Measurements from ENCODE around the gene H1-8. TPM values are rescaled to one million over a fixed set of nuclear protein-coding genes. Genes with fewer than 3 reads are reported as not detected.

Gene H1-8
- total RNA-seq, 1 donor from 2014 or later: not detected

GRCh38 chr3:129563332-129563731 is 20.4 kb downstream of the H1-8 start:
- H3K27me3 ChIP-seq (ENCODE audit: control insufficient read depth, insufficient read depth, low read length): no peaks in the 10 kb centered on the region
- no peak for TF ChIP-seq CTCF (IDR thresholded peaks at IDR 0.05; ENCODE audit: insufficient read depth, low read length, severe bottlenecking)
- no peaks in the 10 kb centered on the region for H3K36me3 ChIP-seq (ENCODE audit: control insufficient read depth, insufficient read depth, low read length)
- FAIRE-seq (no peak), DNase-seq (ENCODE audit: low read depth) (no peak)
- H3K4me3 ChIP-seq (ENCODE audit: low read depth, low read length): no peak overlapping the region

- DNase-seq (ENCODE audit: low read depth) (no peak), FAIRE-seq (no peak)
- H3K27me3 ChIP-seq (ENCODE audit: control insufficient read depth, insufficient read depth, low read length): no peaks in the 10 kb centered on the region
- no peak overlapping the region for H3K4me3 ChIP-seq (ENCODE audit: low read depth, low read length)
- H3K36me3 ChIP-seq (ENCODE audit: control insufficient read depth, insufficient read depth, low read length): no peaks in the 10 kb centered on the region
- no peak for TF ChIP-seq CTCF (IDR thresholded peaks at IDR 0.05; ENCODE audit: insufficient read depth, low read length, severe bottlenecking)
Observed at GRCh38 chr3:129563850-129564535, 21.0 kb downstream of the H1-8 start.

- TF ChIP-seq CTCF (IDR thresholded peaks at IDR 0.05; ENCODE audit: insufficient read depth, low read length, severe bottlenecking): no peak
- H3K27me3 ChIP-seq (ENCODE audit: control insufficient read depth, insufficient read depth, low read length): no peaks in the 10 kb centered on the region
- FAIRE-seq (no peak), DNase-seq (ENCODE audit: low read depth) (no peak)
- H3K4me3 ChIP-seq (ENCODE audit: low read depth, low read length): no peak overlapping the region
- no peaks in the 10 kb centered on the region for H3K36me3 ChIP-seq (ENCODE audit: control insufficient read depth, insufficient read depth, low read length)
Observed at GRCh38 chr3:129564981-129565644, 22.1 kb downstream of the H1-8 start.

GRCh38 chr3:129565902-129566301 is 22.9 kb downstream of the H1-8 start:
- H3K4me3 ChIP-seq (ENCODE audit: low read depth, low read length): no peak overlapping the region
- H3K27me3 ChIP-seq (ENCODE audit: control insufficient read depth, insufficient read depth, low read length): no peaks in the 10 kb centered on the region
- no peaks in the 10 kb centered on the region for H3K36me3 ChIP-seq (ENCODE audit: control insufficient read depth, insufficient read depth, low read length)
- DNase-seq (ENCODE audit: low read depth) (no peak), FAIRE-seq (no peak)
- TF ChIP-seq CTCF (IDR thresholded peaks at IDR 0.05; ENCODE audit: insufficient read depth, low read length, severe bottlenecking): no peak

- no peak overlapping the region for H3K4me3 ChIP-seq (ENCODE audit: low read depth, low read length)
- H3K27me3 ChIP-seq (ENCODE audit: control insufficient read depth, insufficient read depth, low read length): no peaks in the 10 kb centered on the region
- TF ChIP-seq CTCF (IDR thresholded peaks at IDR 0.05; ENCODE audit: insufficient read depth, low read length, severe bottlenecking): no peak
- no peak for FAIRE-seq
- no peak for DNase-seq (ENCODE audit: low read depth)
- no peaks in the 10 kb centered on the region for H3K36me3 ChIP-seq (ENCODE audit: control insufficient read depth, insufficient read depth, low read length)
Observed at GRCh38 chr3:129567176-129567705, 24.3 kb downstream of the H1-8 start.

All from bronchial epithelial cell (primary cell).